HG02973 (cell line): Measurements from ENCODE around the gene TP53.
"Not testable (repeated sequence)": the region's sequence is repeated elsewhere in the genome, so short reads cannot be mapped to it uniquely, and the experiment has no call there.

ENCODE experiments used
- ATAC-seq: cut with Tn5 transposase; IDR thresholded peaks from one replicate; pipeline ENCODE4 v1.9.1; 2021; ENCODE audit warnings: moderate library complexity; ENCODE audit not compliant: unreplicated experiment

TP53 gene

DNA sequence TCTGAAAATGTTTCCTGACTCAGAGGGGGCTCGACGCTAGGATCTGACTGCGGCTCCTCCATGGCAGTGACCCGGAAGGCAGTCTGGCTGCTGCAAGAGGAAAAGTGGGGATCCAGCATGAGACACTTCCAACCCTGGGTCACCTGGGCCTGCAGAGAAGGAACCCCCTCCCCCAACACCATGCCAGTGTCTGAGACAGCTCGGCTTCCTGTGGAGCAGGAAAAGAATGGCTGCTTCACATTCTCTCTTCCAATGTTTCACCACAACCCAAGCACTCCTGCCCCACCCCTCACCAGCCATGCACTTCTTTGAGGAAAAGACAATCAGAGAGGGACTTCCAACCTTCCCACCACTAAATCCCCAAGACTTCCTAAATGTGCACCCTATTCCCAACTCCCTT lies 10.8 kb downstream of the TP53 start:
- ATAC-seq = no peak

- no peak for ATAC-seq
Observed at GRCh38 chr17:7674934-7675333, 12.4 kb downstream of the TP53 start.

DNA sequence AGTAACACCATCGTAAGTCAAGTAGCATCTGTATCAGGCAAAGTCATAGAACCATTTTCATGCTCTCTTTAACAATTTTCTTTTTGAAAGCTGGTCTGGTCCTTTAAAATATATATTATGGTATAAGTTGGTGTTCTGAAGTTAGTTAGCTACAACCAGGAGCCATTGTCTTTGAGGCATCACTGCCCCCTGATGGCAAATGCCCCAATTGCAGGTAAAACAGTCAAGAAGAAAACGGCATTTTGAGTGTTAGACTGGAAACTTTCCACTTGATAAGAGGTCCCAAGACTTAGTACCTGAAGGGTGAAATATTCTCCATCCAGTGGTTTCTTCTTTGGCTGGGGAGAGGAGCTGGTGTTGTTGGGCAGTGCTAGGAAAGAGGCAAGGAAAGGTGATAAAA lies 14.1 kb downstream of the TP53 start:
- ATAC-seq = no peak

DNA sequence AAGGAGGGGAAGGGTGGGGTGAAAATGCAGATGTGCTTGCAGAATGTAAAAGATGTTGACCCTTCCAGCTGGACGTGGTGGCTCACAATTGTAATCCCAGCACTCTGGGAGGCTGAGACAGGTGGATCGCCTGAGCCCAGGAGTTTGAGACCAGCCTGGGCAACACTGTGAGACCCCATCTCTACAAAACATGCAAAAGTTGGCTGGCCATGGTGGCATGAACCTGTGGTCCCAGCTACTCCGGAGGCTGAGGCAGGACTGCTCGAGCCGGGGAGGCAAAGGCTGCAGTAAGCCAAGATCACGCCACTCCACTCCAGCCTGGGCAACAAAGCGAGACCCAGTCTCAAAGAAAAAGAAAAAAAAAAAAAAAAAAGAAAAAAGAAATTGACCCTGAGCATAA lies 18.8 kb downstream of the TP53 start:
- ATAC-seq = no peak

DNA sequence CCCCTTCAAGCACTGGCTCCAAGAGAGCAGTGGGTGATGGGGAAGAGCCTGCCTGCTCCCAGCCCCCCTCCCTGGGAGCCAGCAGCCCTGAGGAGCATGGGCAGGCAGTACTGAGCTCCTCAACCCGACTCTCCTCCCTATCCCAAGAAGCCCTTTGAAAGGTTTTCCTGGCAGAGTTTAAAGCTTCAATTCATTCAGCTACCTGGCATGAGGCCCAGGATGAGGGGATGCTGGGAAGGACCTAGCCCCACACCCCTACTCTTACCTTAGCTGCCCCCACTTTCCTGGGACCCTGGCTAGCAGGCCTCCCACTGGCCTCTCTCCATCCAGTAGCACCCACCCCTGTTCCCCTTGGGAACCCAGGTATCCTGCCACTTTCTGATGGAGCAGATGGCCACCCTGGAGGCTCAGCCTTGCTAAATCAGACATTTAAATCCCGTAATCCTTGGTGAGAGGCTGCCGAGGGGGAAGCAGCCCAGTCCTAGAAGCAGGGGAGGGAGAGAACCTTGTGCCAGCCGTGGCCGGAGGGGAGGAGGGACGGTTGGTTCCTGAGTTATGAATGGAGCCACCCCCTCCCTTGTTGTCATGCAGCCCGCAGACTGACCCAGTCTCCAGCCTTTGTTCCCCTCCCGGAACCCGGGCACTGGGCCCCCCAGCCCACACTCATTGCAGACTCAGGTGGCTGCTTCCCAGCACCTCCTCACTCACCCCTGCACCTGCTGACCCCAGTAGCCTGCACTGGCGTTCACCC lies 19.5 kb downstream of the TP53 start:
- no peak for ATAC-seq

DNA sequence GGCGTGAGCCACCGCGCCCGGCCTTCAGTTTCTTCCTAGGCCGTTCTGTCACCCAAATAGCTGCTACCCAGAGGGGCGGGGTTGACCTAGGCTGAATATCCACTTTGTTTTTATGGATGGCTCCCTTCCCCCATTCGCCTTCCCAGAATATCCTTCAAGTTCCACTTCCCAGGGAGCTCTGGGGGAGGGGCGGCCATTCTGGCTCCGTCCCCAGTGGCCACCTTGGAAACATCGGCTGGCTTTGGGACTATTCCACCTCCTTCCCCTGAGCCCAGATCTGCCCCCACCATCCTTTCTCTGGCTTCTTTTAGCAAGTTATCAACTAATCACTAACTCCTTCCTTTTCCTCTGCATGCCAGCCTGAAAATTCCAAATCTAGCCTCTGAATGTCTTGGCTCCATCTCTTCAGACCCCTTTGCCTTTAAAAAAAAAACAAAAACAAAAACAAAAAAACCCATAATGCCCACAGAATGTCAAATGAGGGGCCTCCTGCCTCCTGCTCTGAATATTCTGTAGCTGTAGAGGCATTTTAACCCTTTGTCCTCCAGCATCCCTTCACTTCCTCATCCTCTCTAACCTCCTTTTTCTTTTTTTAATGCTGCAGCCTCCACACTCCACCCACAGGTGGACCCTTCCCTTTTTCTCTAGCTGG lies 30.2 kb downstream of the TP53 start:
- no peak for ATAC-seq

DNA sequence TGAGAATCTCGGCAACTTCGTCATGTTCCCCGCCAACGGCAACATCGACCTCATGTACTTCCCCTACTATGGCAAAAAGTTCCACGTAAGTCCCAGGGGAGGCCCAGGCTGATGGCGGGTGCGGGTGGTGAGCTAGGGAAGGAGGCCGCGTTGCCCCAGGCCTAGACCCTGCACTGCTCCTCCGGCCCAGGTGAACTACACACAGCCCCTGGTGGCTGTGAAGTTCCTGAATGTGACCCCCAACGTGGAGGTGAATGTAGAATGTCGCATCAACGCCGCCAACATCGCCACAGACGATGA lies 31.8 kb downstream of the TP53 start:
- no peak for ATAC-seq

DNA sequence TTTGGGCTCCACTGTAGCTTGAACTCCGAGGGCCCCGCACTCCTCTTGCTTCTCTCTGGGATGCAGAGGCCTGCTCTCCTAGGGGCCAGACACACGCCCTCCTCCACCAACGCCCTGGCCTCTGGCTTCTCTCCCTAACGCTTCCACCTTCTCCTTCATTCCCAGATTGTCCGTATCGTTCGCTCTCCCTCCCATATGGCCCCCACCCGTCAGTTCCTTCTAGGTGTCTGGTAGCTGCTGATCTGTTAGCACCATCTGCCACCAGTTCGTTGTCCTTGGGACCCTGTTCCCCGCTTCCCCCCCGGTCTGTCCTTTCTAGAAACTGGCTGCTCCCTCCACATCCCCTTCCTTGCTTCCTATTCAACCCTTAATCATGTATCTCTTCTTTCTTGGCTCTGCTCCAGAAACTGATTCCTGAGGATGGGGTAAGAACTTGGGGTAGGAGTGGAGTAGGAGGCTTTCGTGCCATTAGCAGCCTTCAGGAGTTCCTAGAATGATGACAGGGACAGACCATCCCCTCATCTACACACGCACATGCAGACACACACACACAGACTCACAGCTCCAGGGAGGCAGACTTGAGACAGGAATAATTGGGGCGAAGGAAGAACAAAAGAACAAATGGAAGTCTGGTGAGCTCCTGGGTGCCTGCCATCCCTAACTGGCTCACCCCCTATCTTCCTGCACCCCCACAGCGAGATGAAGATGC lies 32.3 kb downstream of the TP53 start:
- ATAC-seq = no peak

- ATAC-seq = no peak
Observed at GRCh38 chr17:7652388-7653356, 34.6 kb downstream of the TP53 start.

GRCh38 chr17:7651665-7652387 lies 35.5 kb downstream of the TP53 start:
- ATAC-seq = no peak

- no peak for ATAC-seq
Observed at GRCh38 chr17:7651097-7651664, 36.1 kb downstream of the TP53 start.

DNA sequence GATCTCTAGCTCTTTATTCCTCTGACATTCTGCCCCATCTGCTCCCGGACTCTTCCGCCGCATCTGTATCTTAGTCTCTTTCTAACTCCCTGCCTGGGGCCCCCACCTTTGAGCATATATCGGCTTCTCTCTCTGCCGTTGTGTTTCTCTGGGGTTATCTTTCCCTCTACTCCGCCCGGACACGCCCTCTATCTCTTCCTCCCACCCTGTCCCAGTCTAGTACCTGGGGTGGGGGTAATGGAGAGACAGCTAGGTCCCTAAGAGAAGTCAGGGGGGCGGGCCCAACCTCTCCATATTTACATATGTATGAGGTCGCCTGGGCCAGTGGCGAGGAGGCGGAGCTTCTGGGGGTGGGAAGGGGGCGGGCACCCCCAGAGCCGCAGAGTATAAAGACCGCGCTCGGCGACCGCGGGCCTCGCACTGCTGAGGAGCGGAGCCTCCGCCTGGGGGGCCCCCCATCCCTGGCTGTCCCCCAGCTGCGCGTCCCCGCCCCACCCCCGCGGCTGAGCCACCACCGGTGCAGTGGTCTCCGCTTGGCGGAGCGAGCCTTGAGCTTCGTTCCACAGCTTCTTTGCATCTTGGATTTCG lies 36.7 kb downstream of the TP53 start, which contains the start of gene ATP1B2:
TSS of gene ATP1B2 (plus strand) at position 418 of the 588 bp plus-strand sequence. CDS start 593 bp downstream, outside the sequence.
- no peak for ATAC-seq

DNA sequence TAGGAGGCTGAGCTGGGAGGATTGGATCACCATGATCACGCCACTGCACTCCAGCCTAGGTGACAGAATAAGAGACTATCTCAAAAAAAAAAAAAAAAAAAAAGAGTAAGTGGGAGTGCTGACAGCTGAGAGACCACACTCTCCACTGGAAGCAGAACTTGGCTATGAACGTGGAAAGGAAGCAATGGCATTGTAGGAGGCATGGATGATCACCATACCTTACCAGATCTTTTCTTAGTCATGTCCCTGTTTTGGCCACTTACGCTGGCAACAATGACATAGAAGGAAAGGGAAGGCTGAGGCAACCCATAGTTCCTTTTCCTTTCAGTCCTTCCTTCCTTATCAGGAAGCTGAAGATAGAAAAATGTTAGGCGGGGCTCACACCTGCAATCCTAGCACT lies 40.3 kb downstream of the TP53 start:
- no peak for ATAC-seq

DNA sequence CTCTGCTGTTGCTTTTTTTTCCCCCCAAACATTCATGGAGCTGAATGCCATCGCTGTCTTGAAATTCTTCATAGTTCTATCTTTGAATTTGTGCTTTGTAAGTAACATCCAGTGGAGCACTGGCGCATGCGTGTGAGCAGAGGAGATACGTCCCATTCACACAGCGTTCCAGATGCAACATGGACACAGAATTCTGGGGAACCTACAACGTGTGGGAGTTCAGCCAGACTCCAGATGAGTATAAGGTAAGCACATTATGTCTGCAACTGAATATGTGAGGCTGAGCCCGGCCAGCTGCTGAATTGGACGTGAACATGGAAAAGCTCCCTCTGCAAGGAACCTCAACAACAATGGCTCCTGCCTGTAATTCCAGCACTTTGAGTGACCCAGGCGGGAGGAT lies 40.8 kb downstream of the TP53 start:
- ATAC-seq = no peak

- no peak for ATAC-seq
Observed at GRCh38 chr17:7644775-7645174, 42.5 kb downstream of the TP53 start.

DNA sequence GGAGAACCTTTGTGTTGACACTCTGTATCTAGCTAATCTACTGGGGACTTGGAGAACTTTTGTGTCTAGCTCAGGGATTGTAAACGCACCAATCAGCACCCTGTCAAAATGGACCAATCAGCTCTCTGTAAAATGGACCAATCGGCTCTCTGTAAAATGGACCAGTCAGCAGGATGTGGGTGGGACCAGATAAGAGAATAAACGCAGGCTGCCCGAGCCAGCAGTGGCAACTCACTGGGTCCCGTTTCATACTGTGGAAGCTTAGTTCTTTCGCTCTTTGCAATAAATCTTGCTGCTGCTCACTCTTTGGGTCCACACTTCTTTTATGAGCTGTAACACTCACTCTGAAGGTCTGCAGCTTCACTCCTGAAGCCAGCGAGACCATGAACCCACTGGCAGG lies 45.7 kb downstream of the TP53 start:
- ATAC-seq = not testable (repeated sequence)

- no peak for ATAC-seq
Observed at GRCh38 chr17:7640783-7641182, 46.5 kb downstream of the TP53 start.

GRCh38 chr17:7636163-7636562 lies 51.1 kb downstream of the TP53 start:
- no peak for ATAC-seq

- ATAC-seq = no peak
Observed at GRCh38 chr17:7634384-7634783, 52.9 kb downstream of the TP53 start.

- ATAC-seq = no peak
Observed at GRCh38 chr17:7633093-7633492, 54.2 kb downstream of the TP53 start.
